ENCODE results near the gene DMC1.

DMC1 gene

GRCh38 chr22:38566726-38567504 lies 3.1 kb downstream of the DMC1 start:
- Histone ChIP-seq H3K79me2 (ENCODE audit: low read length) (no peaks in the 10 kb centered on the region), H3K9me3 (ENCODE audit: insufficient read depth, low read length) (no peaks in the 10 kb centered on the region), H3K4me3 (ENCODE audit: low read length) (no peak overlapping the region), H3K4me2 (ENCODE audit: low read length) (no peak overlapping the region), H3K27ac (ENCODE audit: low read length) (no peak overlapping the region), H3K36me3 (replicated peaks; ENCODE audit: low read depth, low read length) (peaks cover 4% of the 10 kb centered on the region), H3K4me1 (ENCODE audit: low read length) (peaks cover 10% of the 10 kb centered on the region), H4K20me1 (ENCODE audit: insufficient read depth, low read length) (no peaks in the 10 kb centered on the region), H2AFZ (ENCODE audit: low read depth, low read length) (no peak overlapping the region), H3K9ac (ENCODE audit: low read length) (no peak overlapping the region), H3K27me3 (ENCODE audit: low read depth, low read length) (no peaks in the 10 kb centered on the region)
- TF ChIP-seq CTCF (IDR thresholded peaks at IDR 0.05; ENCODE audit: low read depth, low read length) (no peak), EZH2phosphoT487 (IDR thresholded peaks at IDR 0.05; ENCODE audit: low read depth) (no peak)

- H3K27me3 ChIP-seq (ENCODE audit: low read depth, low read length), result no peaks in the 10 kb centered on the region
- no peaks in the 10 kb centered on the region for H4K20me1 ChIP-seq (ENCODE audit: insufficient read depth, low read length)
- H3K27ac ChIP-seq (ENCODE audit: low read length), result no peak overlapping the region
- H3K36me3 ChIP-seq (replicated peaks; ENCODE audit: low read depth, low read length), result peaks cover 10% of the 10 kb centered on the region
- no peak overlapping the region for H3K4me2 ChIP-seq (ENCODE audit: low read length)
- TF ChIP-seq CTCF (IDR thresholded peaks at IDR 0.05; ENCODE audit: low read depth, low read length) (no peak), EZH2phosphoT487 (IDR thresholded peaks at IDR 0.05; ENCODE audit: low read depth) (no peak)
- H3K4me3 ChIP-seq (ENCODE audit: low read length), result no peak overlapping the region
- peaks cover 3% of the 10 kb centered on the region; the same call in 1 of the 2 replicates for H3K4me1 ChIP-seq (ENCODE audit: low read length)
- H3K9me3 ChIP-seq (ENCODE audit: insufficient read depth, low read length), result no peaks in the 10 kb centered on the region
- H3K9ac ChIP-seq (ENCODE audit: low read length), result no peak overlapping the region
- no peak overlapping the region for H2AFZ ChIP-seq (ENCODE audit: low read depth, low read length)
- H3K79me2 ChIP-seq (ENCODE audit: low read length), result no peaks in the 10 kb centered on the region
These were observed 4.5 kb downstream of the DMC1 start for GRCh38 chr22:38565441-38565840.

- Histone ChIP-seq H3K27ac (ENCODE audit: low read length) (no peak overlapping the region), H3K9ac (ENCODE audit: low read length) (no peak overlapping the region), H3K9me3 (ENCODE audit: insufficient read depth, low read length) (no peaks in the 10 kb centered on the region), H3K79me2 (ENCODE audit: low read length) (no peaks in the 10 kb centered on the region), H4K20me1 (ENCODE audit: insufficient read depth, low read length) (no peaks in the 10 kb centered on the region), H3K4me1 (ENCODE audit: low read length) (peaks cover 3% of the 10 kb centered on the region; the same call in 1 of the 2 replicates), H3K36me3 (replicated peaks; ENCODE audit: low read depth, low read length) (peaks cover 10% of the 10 kb centered on the region), H3K4me3 (ENCODE audit: low read length) (no peak overlapping the region), H2AFZ (ENCODE audit: low read depth, low read length) (no peak overlapping the region), H3K4me2 (ENCODE audit: low read length) (no peak overlapping the region), H3K27me3 (ENCODE audit: low read depth, low read length) (no peaks in the 10 kb centered on the region)
- TF ChIP-seq EZH2phosphoT487 (IDR thresholded peaks at IDR 0.05; ENCODE audit: low read depth) (no peak), CTCF (IDR thresholded peaks at IDR 0.05; ENCODE audit: low read depth, low read length) (no peak)
These were observed 5.3 kb downstream of the DMC1 start for GRCh38 chr22:38564669-38565068.

- no peak overlapping the region for H3K4me2 ChIP-seq (ENCODE audit: low read length)
- H2AFZ ChIP-seq (ENCODE audit: low read depth, low read length), result no peak overlapping the region
- no peak for TF ChIP-seq CTCF (IDR thresholded peaks at IDR 0.05; ENCODE audit: low read depth, low read length)
- no peak overlapping the region for H3K4me3 ChIP-seq (ENCODE audit: low read length)
- H4K20me1 ChIP-seq (ENCODE audit: insufficient read depth, low read length), result no peaks in the 10 kb centered on the region
- no peak overlapping the region for H3K9ac ChIP-seq (ENCODE audit: low read length)
- peaks cover 8% of the 10 kb centered on the region for H3K4me1 ChIP-seq (ENCODE audit: low read length)
- H3K27me3 ChIP-seq (ENCODE audit: low read depth, low read length), result no peaks in the 10 kb centered on the region
- H3K36me3 ChIP-seq (replicated peaks; ENCODE audit: low read depth, low read length), result peaks cover 5% of the 10 kb centered on the region
- H3K79me2 ChIP-seq (ENCODE audit: low read length), result no peaks in the 10 kb centered on the region
- no peak overlapping the region for H3K27ac ChIP-seq (ENCODE audit: low read length)
- H3K9me3 ChIP-seq (ENCODE audit: insufficient read depth, low read length), result no peaks in the 10 kb centered on the region
These were observed 15.7 kb downstream of the DMC1 start for GRCh38 chr22:38554281-38554680.
